Measurements from ENCODE around the gene PAXIP1. TPM values are rescaled to one million over a fixed set of nuclear protein-coding genes. Genes with fewer than 3 reads are reported as not detected.
"Not testable (repeated sequence)": the region's sequence is repeated elsewhere in the genome, so short reads cannot be mapped to it uniquely, and the experiment has no call there.

The PAXIP1 gene
- total RNA-seq = 9.4 and 11.2 TPM in 2 replicates

- Histone ChIP-seq H3K36me3 (ENCODE audit: control insufficient read depth, insufficient read depth, low read length) (no peaks in the 10 kb centered on the region), H3K27me3 (ENCODE audit: control insufficient read depth, insufficient read depth, low read length) (no peaks in the 10 kb centered on the region), H3K4me3 (ENCODE audit: low read depth, low read length) (peak within 1 kb of the TSS; percentile 98)
- TF ChIP-seq CTCF (IDR thresholded peaks at IDR 0.05; ENCODE audit: insufficient read depth, low read length, poor library complexity, severe bottlenecking) = no peak
- DNase-seq (ENCODE audit: low read depth) = no peak
These were observed at the start of gene PAXIP1 for GRCh38 chr7:155003092-155003375. Gene PAXIP1 (minus strand): TSS chr7:155003124. CDS start chr7:155002929, 195 bp downstream.

- DNase-seq (ENCODE audit: low read depth) = no peak
- Histone ChIP-seq H3K27me3 (ENCODE audit: control insufficient read depth, insufficient read depth, low read length) (no peaks in the 10 kb centered on the region), H3K4me3 (ENCODE audit: low read depth, low read length) (no peak overlapping the region), H3K36me3 (ENCODE audit: control insufficient read depth, insufficient read depth, low read length) (no peaks in the 10 kb centered on the region)
- TF ChIP-seq CTCF (IDR thresholded peaks at IDR 0.05; ENCODE audit: insufficient read depth, low read length, poor library complexity, severe bottlenecking) = no peak
These were observed 48.4 kb upstream of the PAXIP1 start for GRCh38 chr7:155051355-155051754.

- no peak for DNase-seq (ENCODE audit: low read depth)
- Histone ChIP-seq H3K27me3 (ENCODE audit: control insufficient read depth, insufficient read depth, low read length) (no peaks in the 10 kb centered on the region), H3K4me3 (ENCODE audit: low read depth, low read length) (no peak overlapping the region), H3K36me3 (ENCODE audit: control insufficient read depth, insufficient read depth, low read length) (no peaks in the 10 kb centered on the region)
- TF ChIP-seq CTCF (IDR thresholded peaks at IDR 0.05; ENCODE audit: insufficient read depth, low read length, poor library complexity, severe bottlenecking) = no peak
These were observed 45.1 kb upstream of the PAXIP1 start for GRCh38 chr7:155048006-155048405.

GRCh38 chr7:155043756-155044155 is 40.8 kb upstream of the PAXIP1 start:
- Histone ChIP-seq H3K27me3 (ENCODE audit: control insufficient read depth, insufficient read depth, low read length) (no peaks in the 10 kb centered on the region), H3K36me3 (ENCODE audit: control insufficient read depth, insufficient read depth, low read length) (no peaks in the 10 kb centered on the region), H3K4me3 (ENCODE audit: low read depth, low read length) (no peak overlapping the region)
- no peak for DNase-seq (ENCODE audit: low read depth)
- TF ChIP-seq CTCF (IDR thresholded peaks at IDR 0.05; ENCODE audit: insufficient read depth, low read length, poor library complexity, severe bottlenecking) = no peak

GRCh38 chr7:155038335-155038734 is 35.4 kb upstream of the PAXIP1 start:
- Histone ChIP-seq H3K36me3 (ENCODE audit: control insufficient read depth, insufficient read depth, low read length) (no peaks in the 10 kb centered on the region), H3K4me3 (ENCODE audit: low read depth, low read length) (no peak overlapping the region), H3K27me3 (ENCODE audit: control insufficient read depth, insufficient read depth, low read length) (no peaks in the 10 kb centered on the region)
- no peak for TF ChIP-seq CTCF (IDR thresholded peaks at IDR 0.05; ENCODE audit: insufficient read depth, low read length, poor library complexity, severe bottlenecking)
- no peak for DNase-seq (ENCODE audit: low read depth)

- DNase-seq (ENCODE audit: low read depth); H3K4me3 ChIP-seq (ENCODE audit: low read depth, low read length); H3K27me3 ChIP-seq (ENCODE audit: control insufficient read depth, insufficient read depth, low read length); H3K36me3 ChIP-seq (ENCODE audit: control insufficient read depth, insufficient read depth, low read length): not testable (repeated sequence)
These were observed 31.6 kb upstream of the PAXIP1 start for GRCh38 chr7:155034495-155034894.
